Tibial nerve (tissue), 4 donors: ENCODE measurements around the gene PRM2.

ENCODE experiments used
- EP300 ChIP-seq, 2 donors: sonication (generic); formaldehyde crosslinking; IDR thresholded peaks; one replicate each; pipeline ENCODE4 v1.6.1; 2017; ENCODE audit warnings: antibody characterized with exemption in 2 of 2, mild to moderate bottlenecking in 1 of 2
- TF ChIP-seq, protein P1 (sequence below), 5 experiments: fragments of 200-600 bp in 3 of 5; fragments of 450-650 bp in 2 of 5; sonication (generic) in 3 of 5; IDR thresholded peaks; one replicate each; pipeline ENCODE4 v1.5.1; 2016 to 2019; ENCODE audit warnings: antibody characterized with exemption in 5 of 5, mild to moderate bottlenecking in 3 of 5, moderate library complexity in 2 of 5

DNA sequence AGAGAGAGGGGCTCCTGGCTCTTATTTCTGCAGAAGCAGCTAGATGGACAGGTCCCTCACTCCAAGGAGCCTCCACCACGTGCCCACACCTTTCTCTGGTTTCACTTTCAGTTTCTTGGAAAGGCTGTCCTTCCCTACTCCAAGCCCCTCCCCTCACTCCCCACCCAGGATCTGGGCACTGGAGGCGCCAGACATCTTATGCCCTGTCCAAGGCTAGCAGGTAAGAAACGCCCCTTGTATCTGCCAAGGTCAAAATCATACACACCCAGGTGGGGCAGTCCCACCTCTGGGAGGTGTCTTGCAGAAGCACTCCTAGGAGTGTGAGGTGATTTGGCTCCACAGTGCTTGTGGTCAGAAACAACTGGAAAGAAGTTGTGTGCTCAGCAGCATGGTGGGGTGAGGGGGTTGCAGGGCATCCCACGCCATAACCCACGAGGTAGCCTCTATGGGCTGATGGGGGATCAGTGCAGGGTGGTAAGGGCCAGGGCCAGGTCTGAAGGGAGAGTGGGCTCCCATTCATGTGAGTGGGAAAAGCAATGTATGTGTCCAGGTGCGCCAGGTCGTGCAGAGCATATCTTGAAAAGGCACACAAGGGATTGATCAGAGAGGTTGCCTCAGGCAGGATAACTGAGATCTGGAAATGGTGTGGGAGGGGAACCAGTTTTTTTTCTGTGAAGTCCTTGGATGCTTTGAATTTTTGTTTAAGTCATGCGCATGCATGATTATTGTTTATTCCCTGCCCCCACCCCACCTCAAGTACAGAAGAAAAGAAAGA lies 36.6 kb upstream of the PRM2 start:
- TF ChIP-seq, protein P1, sequence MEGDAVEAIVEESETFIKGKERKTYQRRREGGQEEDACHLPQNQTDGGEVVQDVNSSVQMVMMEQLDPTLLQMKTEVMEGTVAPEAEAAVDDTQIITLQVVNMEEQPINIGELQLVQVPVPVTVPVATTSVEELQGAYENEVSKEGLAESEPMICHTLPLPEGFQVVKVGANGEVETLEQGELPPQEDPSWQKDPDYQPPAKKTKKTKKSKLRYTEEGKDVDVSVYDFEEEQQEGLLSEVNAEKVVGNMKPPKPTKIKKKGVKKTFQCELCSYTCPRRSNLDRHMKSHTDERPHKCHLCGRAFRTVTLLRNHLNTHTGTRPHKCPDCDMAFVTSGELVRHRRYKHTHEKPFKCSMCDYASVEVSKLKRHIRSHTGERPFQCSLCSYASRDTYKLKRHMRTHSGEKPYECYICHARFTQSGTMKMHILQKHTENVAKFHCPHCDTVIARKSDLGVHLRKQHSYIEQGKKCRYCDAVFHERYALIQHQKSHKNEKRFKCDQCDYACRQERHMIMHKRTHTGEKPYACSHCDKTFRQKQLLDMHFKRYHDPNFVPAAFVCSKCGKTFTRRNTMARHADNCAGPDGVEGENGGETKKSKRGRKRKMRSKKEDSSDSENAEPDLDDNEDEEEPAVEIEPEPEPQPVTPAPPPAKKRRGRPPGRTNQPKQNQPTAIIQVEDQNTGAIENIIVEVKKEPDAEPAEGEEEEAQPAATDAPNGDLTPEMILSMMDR (IDR thresholded peaks at IDR 0.05): no peak
- no peak for TF ChIP-seq EP300 (IDR thresholded peaks at IDR 0.05)
